Neural cell (in vitro differentiated cells): ENCODE measurements around the gene CACNA2D4. TPM values are rescaled to one million over a fixed set of nuclear protein-coding genes. Genes with fewer than 3 reads are reported as not detected.
"Not testable (repeated sequence)": the region's sequence is repeated elsewhere in the genome, so short reads cannot be mapped to it uniquely, and the experiment has no call there.

ENCODE experiments used
- H2AFZ ChIP-seq: fragments of 200-600, 300-800 bp; sonication (generic), shearing (Covaris generic); 2 replicates; pipeline ENCODE4 v1.6.0; 2014; ENCODE audit warnings: low read depth, mild to moderate bottlenecking, antibody characterized with exemption, low read length, moderate library complexity
- H3F3A ChIP-seq: fragments of 200-600 bp; shearing (Covaris generic); 2 replicates; pipeline ENCODE4 v1.6.1; 2016; ENCODE audit warnings: mild to moderate bottlenecking, moderate library complexity, mixed read lengths, antibody characterized with exemption, low read length; ENCODE audit not compliant: insufficient read depth, poor library complexity, severe bottlenecking
- H3K27ac ChIP-seq: fragments of 200-600, 300-800 bp; sonication (generic), shearing (Covaris generic); 2 replicates; pipeline ENCODE4 v1.5.1; 2014; ENCODE audit warnings: mild to moderate bottlenecking, low read length, moderate library complexity
- H3K27me3 ChIP-seq: fragments of 300-800, 200-600 bp; sonication (generic), shearing (Covaris generic); 2 replicates; pipeline ENCODE4 v1.6.0; 2014; ENCODE audit warnings: mild to moderate bottlenecking, low read depth, low read length, moderate library complexity; ENCODE audit not compliant: insufficient read depth
- H3K36me3 ChIP-seq: fragments of 300-800, 200-600 bp; sonication (generic), shearing (Covaris generic); 2 replicates; pipeline ENCODE4 v1.5.1; 2014; ENCODE audit warnings: mild to moderate bottlenecking, antibody characterized with exemption, low read length, moderate library complexity; ENCODE audit not compliant: insufficient read depth
- H3K4me2 ChIP-seq: fragments of 300-800, 200-600 bp; sonication (generic), shearing (Covaris generic); 2 replicates; pipeline ENCODE4 v1.6.0; 2014; ENCODE audit warnings: mild to moderate bottlenecking, low read length
- H3K4me3 ChIP-seq: fragments of 300-800, 200-600 bp; sonication (generic), shearing (Covaris generic); 2 replicates; pipeline ENCODE4 v1.5.1; 2014; ENCODE audit warnings: mild to moderate bottlenecking, low read length, moderate library complexity
- H3K79me2 ChIP-seq: fragments of 200-600 bp; shearing (Covaris generic); replicated peaks from 2 replicates; pipeline ENCODE4 v1.6.0; 2014; ENCODE audit warnings: mild to moderate bottlenecking, low read length, moderate library complexity; ENCODE audit not compliant: insufficient read depth
- H3K9ac ChIP-seq: fragments of 300-800, 200-600 bp; sonication (generic), shearing (Covaris generic); 2 replicates; pipeline ENCODE4 v1.6.1; 2016; ENCODE audit warnings: mild to moderate bottlenecking, low read length, mixed read lengths
- H3K9me2 ChIP-seq: fragments of 200-600 bp; shearing (Covaris generic); 2 replicates; pipeline ENCODE4 v1.6.1; 2016; ENCODE audit warnings: mild to moderate bottlenecking, low read length, mixed read lengths; ENCODE audit not compliant: insufficient read depth
- H3K9me3 ChIP-seq: fragments of 200-600, 300-800 bp; sonication (generic), shearing (Covaris generic); 2 replicates; pipeline ENCODE4 v1.6.1; 2016; ENCODE audit warnings: mild to moderate bottlenecking, mixed run types, low read length, moderate library complexity, mixed read lengths
- H4K20me1 ChIP-seq: fragments of 200-600 bp; shearing (Covaris generic); 2 replicates; pipeline ENCODE4 v1.6.1; 2016; ENCODE audit warnings: mild to moderate bottlenecking, mixed run types; ENCODE audit not compliant: insufficient read depth
- CTCF ChIP-seq: fragments of 450-650 bp; IDR thresholded peaks from 2 replicates; pipeline ENCODE4 v1.5.1; 2014; ENCODE audit warnings: antibody characterized with exemption, mild to moderate bottlenecking, moderate library complexity; ENCODE audit not compliant: poor library complexity, severe bottlenecking
- EP300 ChIP-seq: fragments of 450-650 bp; conservative IDR thresholded peaks from 2 replicates; pipeline ENCODE4 v1.6.1; 2014; ENCODE audit warnings: antibody characterized with exemption, mild to moderate bottlenecking, moderate library complexity; ENCODE audit not compliant: poor library complexity, severe bottlenecking
- EZH2 ChIP-seq: fragments of 200-600, 300-800 bp; shearing (Covaris generic), sonication (generic); IDR thresholded peaks from 2 replicates; pipeline ENCODE4 v1.6.1; 2014; ENCODE audit warnings: antibody characterized with exemption, low read length, borderline replicate concordance, mild to moderate bottlenecking; ENCODE audit not compliant: insufficient read depth, poor library complexity, severe bottlenecking
- MXI1 ChIP-seq: fragments of 450-650 bp; conservative IDR thresholded peaks from 2 replicates; pipeline ENCODE4 v1.6.1; 2014; ENCODE audit warnings: antibody characterized with exemption, mild to moderate bottlenecking; ENCODE audit not compliant: poor library complexity, severe bottlenecking
- POLR2AphosphoS5 ChIP-seq: IDR thresholded peaks from 2 replicates; pipeline ENCODE4 v1.6.1; 2012
- RAD21 ChIP-seq: fragments of 450-650 bp; conservative IDR thresholded peaks from 2 replicates; pipeline ENCODE4 v1.6.1; 2014; ENCODE audit warnings: antibody characterized with exemption, mild to moderate bottlenecking, moderate library complexity
- REST ChIP-seq: IDR thresholded peaks from 2 replicates; pipeline ENCODE4 v1.6.1; 2012; ENCODE audit warnings: borderline replicate concordance
- SMC3 ChIP-seq: fragments of 450-650 bp; conservative IDR thresholded peaks from 2 replicates; pipeline ENCODE4 v1.6.1; 2014; ENCODE audit warnings: antibody characterized with exemption, mild to moderate bottlenecking, moderate library complexity; ENCODE audit not compliant: poor library complexity
- TAF1 ChIP-seq: IDR thresholded peaks from 2 replicates; pipeline ENCODE4 v1.6.1; 2012; ENCODE audit warnings: low read depth
- polyA plus RNA-seq: library from polyadenylated mRNA; depleted of rRNA; stranded (reverse); fragments of >200 nt; gene quantifications from 2 replicates; pipeline ENCODE4 v1.2.3, GENCODE V29; 2014

Gene CACNA2D4
- polyA plus RNA-seq, 1 donor from 2014 or later, result not detected

- Histone ChIP-seq H4K20me1 (no peaks in the 10 kb centered on the region), H3F3A (no peaks in the 10 kb centered on the region), H3K79me2 (no peaks in the 10 kb centered on the region), H2AFZ (no peak overlapping the region), H3K27me3 (no peaks in the 10 kb centered on the region), H3K4me2 (no peak overlapping the region), H3K4me3 (no peak overlapping the region), H3K9me2 (no peaks in the 10 kb centered on the region), H3K36me3 (peaks cover 4% of the 10 kb centered on the region), H3K9ac (no peak overlapping the region), H3K9me3 (no peaks in the 10 kb centered on the region), H3K27ac (no peak overlapping the region)
- no peak for TF ChIP-seq TAF1
- no peak for TF ChIP-seq RAD21
- no peak for TF ChIP-seq EP300
- no peak for TF ChIP-seq EZH2
- no peak for TF ChIP-seq REST
- TF ChIP-seq CTCF, result no peak
- TF ChIP-seq POLR2AphosphoS5, result no peak
- TF ChIP-seq MXI1, result no peak
- no peak for TF ChIP-seq SMC3
Observed at GRCh38 chr12:1946296-1946695, 27.8 kb upstream of the CACNA2D4 start.

DNA sequence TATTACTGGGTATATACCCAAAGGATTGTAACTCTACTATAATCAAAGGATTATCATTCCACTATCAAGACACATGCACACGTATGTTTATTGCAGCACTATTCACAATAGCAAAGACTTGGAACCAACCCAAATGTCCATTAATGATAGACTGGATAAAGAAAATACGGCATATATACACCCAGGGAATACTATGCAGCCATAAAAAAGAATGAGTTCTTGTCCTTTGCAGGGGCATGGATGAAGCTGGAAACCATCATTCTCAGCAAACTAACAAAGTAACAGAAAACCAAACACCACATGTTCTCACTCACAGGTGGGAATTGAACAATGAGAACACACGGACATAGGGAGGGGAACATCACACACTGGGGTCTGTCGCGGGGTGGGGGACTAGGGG is 27.1 kb upstream of the CACNA2D4 start:
- H3F3A ChIP-seq, H3K9me3 ChIP-seq, H3K79me2 ChIP-seq, H3K27ac ChIP-seq, H3K4me2 ChIP-seq, H3K9me2 ChIP-seq, H3K4me3 ChIP-seq, H4K20me1 ChIP-seq, H3K36me3 ChIP-seq, H2AFZ ChIP-seq, H3K27me3 ChIP-seq, H3K9ac ChIP-seq: not testable (repeated sequence)

- Histone ChIP-seq H3K36me3 (no peaks in the 10 kb centered on the region), H3K27me3 (no peaks in the 10 kb centered on the region), H3K79me2 (no peaks in the 10 kb centered on the region), H3K9me3 (no peaks in the 10 kb centered on the region), H2AFZ (no peak overlapping the region), H3K27ac (no peak overlapping the region), H3K4me2 (no peak overlapping the region), H3K9me2 (no peaks in the 10 kb centered on the region), H4K20me1 (no peaks in the 10 kb centered on the region), H3K9ac (no peak overlapping the region), H3K4me3 (no peak overlapping the region), H3F3A (no peaks in the 10 kb centered on the region)
- TF ChIP-seq SMC3, result peak; percentile 99
- TF ChIP-seq REST, result no peak
- no peak for TF ChIP-seq EP300
- TF ChIP-seq RAD21, result peak; percentile 99
- no peak for TF ChIP-seq TAF1
- TF ChIP-seq POLR2AphosphoS5, result no peak
- TF ChIP-seq EZH2, result no peak
- no peak for TF ChIP-seq MXI1
- peak; percentile 96 for TF ChIP-seq CTCF
Observed at GRCh38 chr12:1939801-1940607, 21.6 kb upstream of the CACNA2D4 start.
